ENCODE results near the gene FAS.
"Not testable (repeated sequence)": the region's sequence is repeated elsewhere in the genome, so short reads cannot be mapped to it uniquely, and the experiment has no call there.

FAS gene

GRCh38 chr10:88991161-88991898 is 732 bp downstream of the FAS start:
- DNase-seq (ENCODE audit: insufficient read length, low spot score) (peak; percentile 46), FAIRE-seq (no peak)

- no peak for FAIRE-seq
These were observed 1.3 kb downstream of the FAS start for GRCh38 chr10:88991899-88992320.

GRCh38 chr10:88992921-88993524 is 2.4 kb downstream of the FAS start:
- DNase-seq (ENCODE audit: insufficient read length, low spot score) (no peak), FAIRE-seq (no peak)

More at GRCh38 chr10:88991899-88992320, 1.3 kb downstream of the FAS start:
- no peak for DNase-seq (ENCODE audit: insufficient read length, low spot score)

GRCh38 chr10:88994019-88994418 is 3.4 kb downstream of the FAS start:
- FAIRE-seq, result no peak
- DNase-seq (ENCODE audit: insufficient read length, low spot score), result no peak

- no peak for FAIRE-seq
- DNase-seq (ENCODE audit: insufficient read length, low spot score), result no peak
These were observed 4.7 kb downstream of the FAS start for GRCh38 chr10:88995156-88995876.

- DNase-seq (ENCODE audit: insufficient read length, low spot score) (no peak), FAIRE-seq (no peak)
These were observed 6.3 kb downstream of the FAS start for GRCh38 chr10:88996927-88997326.

GRCh38 chr10:88999625-89000024 is 9.0 kb downstream of the FAS start:
- DNase-seq (ENCODE audit: insufficient read length, low spot score) (no peak), FAIRE-seq (no peak)

GRCh38 chr10:89001024-89001728 is 10.6 kb downstream of the FAS start:
- no peak for FAIRE-seq
- DNase-seq (ENCODE audit: insufficient read length, low spot score), result no peak

GRCh38 chr10:89001729-89002072 is 11.1 kb downstream of the FAS start:
- no peak for FAIRE-seq
- DNase-seq (ENCODE audit: insufficient read length, low spot score), result no peak

- FAIRE-seq, result no peak
- DNase-seq (ENCODE audit: insufficient read length, low spot score), result no peak
These were observed 11.8 kb downstream of the FAS start for GRCh38 chr10:89002226-89002978.

- no peak for FAIRE-seq
- no peak for DNase-seq (ENCODE audit: insufficient read length, low spot score)
These were observed 12.7 kb downstream of the FAS start for GRCh38 chr10:89003344-89003743.

- FAIRE-seq, result no peak
These were observed 16.7 kb downstream of the FAS start for GRCh38 chr10:89007129-89007893.

GRCh38 chr10:89018700-89019346 is 28.2 kb downstream of the FAS start:
- not testable (repeated sequence) for DNase-seq (ENCODE audit: insufficient read length, low spot score); FAIRE-seq

More at GRCh38 chr10:89007129-89007893, 16.7 kb downstream of the FAS start:
- no peak for DNase-seq (ENCODE audit: insufficient read length, low spot score)

GRCh38 chr10:89019569-89020327 is 29.1 kb downstream of the FAS start:
- DNase-seq (ENCODE audit: insufficient read length, low spot score), result no peak
- FAIRE-seq, result no peak

GRCh38 chr10:89021526-89021925 is 30.9 kb downstream of the FAS start:
- FAIRE-seq; DNase-seq (ENCODE audit: insufficient read length, low spot score): not testable (repeated sequence)

GRCh38 chr10:89022734-89023133 is 32.1 kb downstream of the FAS start:
- DNase-seq (ENCODE audit: insufficient read length, low spot score), result no peak
- FAIRE-seq, result no peak

GRCh38 chr10:89025453-89025852 is 34.9 kb downstream of the FAS start:
- FAIRE-seq, result no peak
- no peak for DNase-seq (ENCODE audit: insufficient read length, low spot score)

GRCh38 chr10:89029181-89029580 is 38.6 kb downstream of the FAS start:
- no peak for DNase-seq (ENCODE audit: insufficient read length, low spot score)
- FAIRE-seq, result no peak

Measured in HTR-8/SVneo (cell line).